ENCODE measurements around the gene KLHL24. TPM values are rescaled to one million over a fixed set of nuclear protein-coding genes. Genes with fewer than 3 reads are reported as not detected.

KLHL24 gene
- total RNA-seq, 1 experiment from 2014 or later, result 33.9 TPM

- H3K4me1 Mint-ChIP-seq, result no peaks in the 10 kb centered on the region
- no peaks in the 10 kb centered on the region for H3K36me3 Mint-ChIP-seq
- TF ChIP-seq TEAD4 (CRISPR knock-in tag; IDR thresholded peaks at IDR 0.05), result no peak
- no peak for TF ChIP-seq SP1 (CRISPR knock-in tag; conservative IDR thresholded peaks at IDR 0.05)
- no peak for TF ChIP-seq ZBTB21 (CRISPR knock-in tag; IDR thresholded peaks at IDR 0.05; ENCODE audit: borderline replicate concordance)
- TF ChIP-seq GRHL2 (CRISPR knock-in tag; IDR thresholded peaks at IDR 0.05; ENCODE audit: insufficient replicate concordance, severe bottlenecking), result no peak
- TF ChIP-seq ATF3 (CRISPR knock-in tag; conservative IDR thresholded peaks at IDR 0.05), result no peak
- no peak for TF ChIP-seq ZBTB43 (CRISPR knock-in tag; IDR thresholded peaks at IDR 0.05)
- TF ChIP-seq IRF2 (CRISPR knock-in tag; IDR thresholded peaks at IDR 0.05; ENCODE audit: borderline replicate concordance, low read depth), result no peak
- TF ChIP-seq ZNF281 (CRISPR knock-in tag; IDR thresholded peaks at IDR 0.05), result no peak
- no peak for TF ChIP-seq NR3C1 (CRISPR knock-in tag; conservative IDR thresholded peaks at IDR 0.05; ENCODE audit: low read depth)
- TF ChIP-seq ZNF671 (CRISPR knock-in tag; IDR thresholded peaks at IDR 0.05), result no peak
- no peak for TF ChIP-seq PRDM15 (CRISPR knock-in tag; IDR thresholded peaks at IDR 0.05)
- TF ChIP-seq PRRX2 (CRISPR knock-in tag; IDR thresholded peaks at IDR 0.05), result no peak
- no peak for TF ChIP-seq SOX15 (CRISPR knock-in tag; IDR thresholded peaks at IDR 0.05)
- TF ChIP-seq FOXP4 (CRISPR knock-in tag; IDR thresholded peaks at IDR 0.05), result no peak
- no peak for TF ChIP-seq ZNF396 (CRISPR knock-in tag; IDR thresholded peaks at IDR 0.05; ENCODE audit: borderline replicate concordance)
- no peak for TF ChIP-seq SMAD4 (CRISPR knock-in tag; IDR thresholded peaks at IDR 0.05)
- no peak for TF ChIP-seq JAZF1 (CRISPR knock-in tag; IDR thresholded peaks at IDR 0.05)
- no peak for TF ChIP-seq AR (CRISPR knock-in tag; IDR thresholded peaks at IDR 0.05)
- TF ChIP-seq ETV6 (CRISPR knock-in tag; IDR thresholded peaks at IDR 0.05), result no peak
- TF ChIP-seq FOXK1 (CRISPR knock-in tag; IDR thresholded peaks at IDR 0.05), result no peak
- ATAC-seq, result no peak
- POLR2A ChIA-PET, result no interaction called here
- H3K27me3 Mint-ChIP-seq (ENCODE audit: low read depth), result no peaks in the 10 kb centered on the region
- DNase-seq (ENCODE audit: low spot score), result no peak
- no peak overlapping the region for H3K27ac Mint-ChIP-seq
- H3K4me3 Mint-ChIP-seq, result no peak overlapping the region
- H3K9me3 Mint-ChIP-seq, result no peaks in the 10 kb centered on the region
- CTCF ChIA-PET, result no interaction called here
These were observed 52.3 kb downstream of the KLHL24 start for GRCh38 chr3:183687705-183688104.

All from WTC11 (cell line).